Activated CD4-positive, alpha-beta T cell treated with anti-CD3 and anti-CD28 coated beads, Interleukin-2, Interleukin-6, amounts not matched to agents 100 ng/mL and 50 ng/mL, durations not matched to agents 16 hours and 8 hours (primary cell): ENCODE data around the gene CASQ1.

Source experiments
- DNase-seq: peaks from one replicate; pipeline ENCODE4 v3.0.0-alpha.2; 2020

CASQ1 gene

GRCh38 chr1:160189649-160190625, at the start of gene CASQ1:
TSS of gene CASQ1 (plus strand) at chr1:160190575. CDS start at chr1:160190752, 177 bp downstream.
- no peak for DNase-seq

- no peak for DNase-seq
These were observed 46.7 kb upstream of the CASQ1 start for GRCh38 chr1:160143695-160144094.

- no peak for DNase-seq
These were observed 45.5 kb upstream of the CASQ1 start for GRCh38 chr1:160144921-160145320.

DNA sequence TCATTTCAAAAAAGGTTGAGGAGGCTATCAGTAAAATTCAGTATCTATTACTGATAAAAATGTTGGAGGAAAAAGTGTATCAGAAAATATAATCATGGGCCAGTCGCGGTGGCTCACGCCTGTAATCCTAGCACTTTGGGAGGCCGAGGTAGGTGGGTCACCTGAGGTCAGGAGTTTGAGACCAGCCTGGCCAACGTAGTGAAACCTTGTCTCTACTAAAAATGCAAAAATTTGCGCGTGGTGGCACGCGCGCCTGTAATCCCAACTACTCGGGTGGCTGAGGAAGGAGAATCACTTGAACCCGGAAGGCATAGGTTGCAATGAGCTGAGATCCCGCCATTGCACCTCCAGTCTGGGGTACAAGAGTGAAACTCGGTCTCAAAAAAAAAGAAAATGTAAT, 44.3 kb upstream of the CASQ1 start:
- DNase-seq = no peak

DNA sequence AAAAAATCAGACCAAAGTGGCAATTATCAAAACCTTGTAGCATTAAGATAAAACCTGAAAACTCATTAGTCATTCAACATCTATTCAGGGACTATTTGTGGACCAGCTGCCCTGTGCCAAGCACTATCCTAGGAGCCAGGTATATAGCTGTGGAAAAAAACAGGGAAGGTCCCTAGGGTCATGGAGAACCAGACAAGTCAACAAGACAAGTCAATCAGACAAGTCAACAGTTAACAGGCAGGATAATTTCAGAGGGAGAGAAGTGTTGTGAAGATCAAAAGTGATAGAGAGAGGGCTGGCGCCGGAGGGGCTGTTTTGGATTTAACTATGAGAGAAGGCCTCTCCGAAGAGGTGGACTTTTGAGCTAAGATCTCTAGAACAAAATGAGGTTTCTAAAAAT, 42.3 kb upstream of the CASQ1 start:
- no peak for DNase-seq

- no peak for DNase-seq
These were observed 41.1 kb upstream of the CASQ1 start for GRCh38 chr1:160149233-160149632.

- DNase-seq = no peak
These were observed 40.7 kb upstream of the CASQ1 start for GRCh38 chr1:160149716-160150115.

- DNase-seq = no peak
These were observed 39.1 kb upstream of the CASQ1 start, which contains the start of gene ATP1A4 for GRCh38 chr1:160151303-160151702. TSS of gene ATP1A4 (plus strand) at chr1:160151603. CDS start at chr1:160152041, 438 bp downstream.

DNA sequence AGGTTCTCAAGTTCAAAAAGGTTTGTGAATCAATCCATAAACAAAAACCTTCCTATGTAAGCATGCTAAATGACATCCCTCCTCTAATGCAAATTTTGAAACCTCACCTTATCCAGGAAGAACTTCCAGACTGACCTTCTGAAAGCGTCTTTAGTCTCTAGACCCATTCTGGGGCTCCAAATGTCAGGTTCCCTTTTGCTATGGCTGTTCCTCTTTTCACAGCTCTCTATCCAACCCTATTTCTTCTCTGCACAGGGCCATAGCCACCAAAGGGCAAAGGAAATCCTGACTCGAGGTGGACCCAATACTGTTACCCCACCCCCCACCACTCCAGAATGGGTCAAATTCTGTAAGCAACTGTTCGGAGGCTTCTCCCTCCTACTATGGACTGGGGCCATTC, 35.6 kb upstream of the CASQ1 start:
- DNase-seq = no peak

GRCh38 chr1:160156361-160156760, 34.0 kb upstream of the CASQ1 start:
- no peak for DNase-seq

GRCh38 chr1:160157174-160157573, 33.2 kb upstream of the CASQ1 start:
- no peak for DNase-seq

DNA sequence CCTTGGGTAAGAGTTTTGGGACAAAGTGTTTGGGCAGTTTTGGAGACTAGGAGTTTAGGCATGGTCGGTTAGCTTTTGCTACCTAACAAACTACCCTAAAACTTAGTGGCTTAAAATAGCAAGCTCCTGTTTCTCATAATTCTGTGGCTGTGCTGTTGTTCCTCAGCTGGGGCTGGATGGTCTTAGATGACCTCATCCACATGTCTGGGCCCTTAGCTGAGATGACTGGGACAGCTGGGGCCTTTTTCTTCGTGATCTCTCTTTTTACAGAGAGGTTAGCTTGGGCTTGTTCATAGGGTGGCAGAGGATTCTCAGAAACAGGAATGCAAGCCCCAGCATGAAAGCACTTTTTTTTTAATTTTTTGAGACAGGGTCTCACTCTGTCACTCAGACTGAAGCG, 32.3 kb upstream of the CASQ1 start:
- DNase-seq = no peak

DNA sequence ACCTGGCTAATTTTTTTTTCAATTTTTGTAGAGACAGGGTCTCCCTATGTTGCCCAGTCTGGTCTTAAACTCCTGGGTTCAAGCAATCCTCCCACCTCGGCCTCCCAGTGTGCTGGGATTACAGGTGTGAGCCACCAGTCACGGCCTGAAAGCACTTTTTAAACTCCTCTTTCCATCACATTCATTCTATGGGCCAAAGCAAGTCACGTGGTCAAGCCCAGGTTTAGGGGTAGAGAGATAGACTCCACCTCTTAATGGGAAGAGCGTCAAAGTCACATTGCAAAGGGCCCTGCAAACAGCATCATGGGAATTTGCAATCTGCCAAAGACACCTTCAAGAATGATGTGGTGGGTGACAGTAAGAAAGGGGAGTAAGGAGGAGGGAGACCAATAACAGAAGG, 31.8 kb upstream of the CASQ1 start:
- no peak for DNase-seq

DNA sequence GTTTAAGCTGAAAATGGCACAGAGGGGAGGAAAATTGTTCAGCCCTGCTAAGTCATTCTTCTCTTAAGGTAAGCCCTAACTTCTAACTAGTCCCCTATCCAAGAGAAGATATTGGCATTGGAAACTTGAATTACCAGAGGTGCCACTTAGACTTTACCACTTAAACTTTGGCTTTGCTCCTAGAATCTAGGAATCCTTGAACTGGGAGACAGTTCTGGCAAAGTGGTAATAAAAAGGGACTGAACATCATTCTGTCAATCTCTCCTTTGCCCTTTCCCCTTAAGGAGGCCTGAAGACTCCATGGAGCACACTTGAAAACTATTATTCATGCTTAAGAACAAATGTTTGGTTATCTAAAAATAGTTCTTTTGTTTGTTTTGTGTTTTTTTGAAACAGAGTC, 30.5 kb upstream of the CASQ1 start:
- DNase-seq = no peak

DNA sequence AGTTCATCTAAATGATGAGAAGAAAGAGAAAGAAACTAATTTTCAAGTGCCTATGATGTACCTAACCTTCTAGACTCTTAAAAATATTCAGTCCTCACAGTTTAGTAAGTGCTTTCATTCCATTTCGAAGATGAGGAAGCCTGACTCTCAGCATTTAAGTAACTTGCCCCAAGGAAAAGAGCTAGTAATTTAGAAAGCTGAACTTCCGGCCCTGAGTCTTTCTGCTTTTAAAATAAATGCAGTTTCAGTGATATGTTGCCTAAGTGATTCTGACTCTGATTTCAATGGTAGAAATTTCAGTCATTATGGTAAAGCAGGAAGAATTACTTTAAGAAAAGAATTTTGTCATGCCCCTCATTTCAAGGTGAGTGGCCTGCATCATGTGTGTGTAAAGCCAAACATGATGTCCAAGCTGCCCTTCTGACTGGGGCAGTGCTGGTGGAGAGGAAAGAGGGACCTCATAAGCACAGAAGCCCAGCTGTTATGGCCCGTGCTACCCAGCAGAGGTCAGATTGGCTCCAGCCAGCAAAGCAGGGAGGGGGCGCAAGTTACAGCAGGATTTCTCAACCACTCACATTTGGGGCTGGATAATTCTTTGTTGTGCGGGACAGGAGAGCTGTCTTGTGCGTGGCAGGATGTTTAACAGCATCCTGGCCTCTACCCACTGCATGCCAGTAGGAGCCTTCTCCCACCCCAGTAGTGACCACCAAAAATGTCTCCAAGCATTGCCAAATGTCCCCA, 28.2 kb upstream of the CASQ1 start:
- peak; percentile 19 for DNase-seq

- DNase-seq = no peak
These were observed 27.4 kb upstream of the CASQ1 start for GRCh38 chr1:160162931-160163330.

DNA sequence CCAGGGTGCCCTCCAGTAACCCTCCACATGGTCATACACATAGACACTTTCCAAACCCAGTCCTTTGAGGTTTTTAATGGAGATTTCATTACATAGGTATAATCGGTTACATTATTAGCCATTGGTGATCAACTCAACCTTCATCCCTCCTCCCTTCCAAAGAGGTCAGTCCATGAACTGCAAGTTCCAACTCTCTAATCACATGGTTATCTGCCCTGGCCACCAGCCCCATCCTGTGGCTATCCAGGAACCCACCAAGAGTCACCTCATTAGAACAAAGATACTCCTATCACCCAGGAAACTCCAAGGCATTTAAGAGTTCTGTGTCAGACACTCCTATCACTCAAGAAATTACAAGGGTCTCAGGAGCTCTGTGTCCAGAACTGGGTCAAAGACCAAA, 26.8 kb upstream of the CASQ1 start:
- DNase-seq = no peak

- DNase-seq = no peak
These were observed 26.3 kb upstream of the CASQ1 start for GRCh38 chr1:160164121-160164520.

GRCh38 chr1:160166166-160166868, 24.1 kb upstream of the CASQ1 start:
- DNase-seq = no peak

DNA sequence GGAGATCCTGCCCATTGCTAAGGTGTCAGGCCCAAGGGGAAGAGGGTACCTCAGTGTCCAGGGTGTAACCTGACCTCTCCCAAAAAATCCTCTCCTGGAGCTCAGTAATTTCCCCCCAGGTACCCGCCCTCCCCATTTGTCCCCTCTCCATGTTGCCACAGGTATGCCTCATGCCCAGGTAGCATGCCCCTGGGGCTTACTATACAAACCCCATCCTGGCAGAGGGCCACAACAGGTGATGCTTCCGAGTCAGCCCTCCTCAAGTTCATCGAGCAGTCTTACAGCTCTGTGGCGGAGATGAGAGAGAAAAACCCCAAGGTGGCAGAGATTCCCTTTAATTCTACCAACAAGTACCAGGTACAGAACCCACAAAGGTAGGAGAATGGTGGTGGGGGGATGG, 23.3 kb upstream of the CASQ1 start:
- DNase-seq = no peak

- peak; percentile 12 for DNase-seq
These were observed 22.8 kb upstream of the CASQ1 start for GRCh38 chr1:160167580-160167979.

DNA sequence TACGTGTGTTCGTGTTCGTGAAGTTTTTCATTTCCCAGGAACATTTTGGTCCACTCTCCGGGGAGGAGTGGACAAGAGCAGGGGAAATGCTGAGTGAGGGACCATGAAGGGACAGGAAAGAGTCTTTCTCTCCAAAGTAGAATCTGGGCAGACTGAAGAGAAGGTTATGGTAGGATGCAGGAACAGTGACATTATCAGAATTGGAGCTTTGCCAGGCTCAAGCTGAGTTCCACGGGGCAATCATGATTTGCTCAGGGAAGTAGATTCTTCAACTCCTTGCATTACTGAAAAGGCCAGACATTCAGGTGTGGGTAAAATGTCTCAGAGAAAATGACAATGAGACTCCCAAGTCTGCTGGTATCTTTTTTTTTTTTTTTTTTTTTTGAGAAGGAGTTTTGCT, 22.4 kb upstream of the CASQ1 start:
- no peak for DNase-seq
